ENCODE results near the gene ZNF276.
"Not testable (repeated sequence)": the region's sequence is repeated elsewhere in the genome, so short reads cannot be mapped to it uniquely, and the experiment has no call there.

Gene ZNF276

DNA sequence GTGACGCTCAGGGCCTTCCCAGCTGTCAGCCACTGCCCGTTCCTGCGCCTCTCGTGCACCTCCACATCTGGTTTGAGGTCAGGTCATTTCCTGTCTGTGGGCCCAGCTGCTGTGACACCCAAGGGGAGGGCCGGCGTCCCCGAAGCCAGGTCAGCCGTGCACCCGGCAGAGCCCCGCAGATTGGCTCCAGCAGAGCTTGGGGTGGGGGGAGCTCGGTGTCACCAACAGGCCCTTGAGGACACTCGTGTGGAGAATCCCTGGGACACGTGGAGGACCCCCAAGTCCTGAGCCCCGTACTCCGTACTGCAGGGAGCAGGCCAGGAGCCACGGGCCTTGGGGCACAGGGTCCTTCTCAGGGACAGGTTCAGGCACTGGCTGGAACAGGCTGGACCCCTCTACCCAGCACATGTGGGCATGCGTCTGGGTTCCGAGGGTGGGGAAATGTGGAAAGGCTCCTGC is 24.6 kb upstream of the ZNF276 start:
- Histone ChIP-seq H3K27me3 (ENCODE audit: control insufficient read depth in 1 of 2, insufficient read depth in 2 of 2, low read length in 2 of 2) (no peaks in the 10 kb centered on the region), H3K9ac (ENCODE audit: low read depth in 1 of 2, low read length in 2 of 2) (no peak overlapping the region), H3K27ac (ENCODE audit: low read depth, low read length) (no peak overlapping the region), H3K4me3 (ENCODE audit: low read depth in 1 of 2, low read length in 2 of 2) (no peak overlapping the region), H3K9me3 (ENCODE audit: control insufficient read depth in 1 of 2, low read length in 2 of 2) (no peaks in the 10 kb centered on the region), H3K4me1 (ENCODE audit: control insufficient read depth in 1 of 2, insufficient read depth in 2 of 2, low read length in 2 of 2) (peaks cover 12 to 31% of the 10 kb centered on the region in 2 donors), H3K36me3 (ENCODE audit: control insufficient read depth in 1 of 2, insufficient read depth in 2 of 2, low read length in 2 of 2) (peaks cover 17 to 38% of the 10 kb centered on the region in 2 donors)

DNA sequence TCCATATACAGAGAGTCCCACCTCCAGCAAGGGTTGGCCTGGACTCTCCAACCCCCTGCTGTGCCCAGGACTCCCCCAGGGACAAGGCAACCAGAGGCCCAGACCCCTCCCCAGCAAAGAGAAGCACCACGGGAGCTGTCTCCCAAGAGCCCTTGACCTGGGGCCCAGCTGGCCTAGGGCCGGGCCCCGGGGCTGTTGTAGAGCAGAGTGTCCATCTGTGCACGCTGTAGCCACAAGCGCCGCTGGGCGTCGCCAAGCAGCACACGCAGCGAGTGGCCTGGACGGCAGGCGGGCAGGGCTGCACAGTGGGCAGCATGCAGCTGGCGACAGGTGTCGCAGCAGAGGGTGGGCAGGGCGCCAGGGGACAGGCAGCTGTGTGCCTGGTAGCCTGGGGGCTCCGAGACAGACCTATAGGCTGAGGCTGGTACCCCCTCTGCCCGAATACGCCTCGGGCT is 24.1 kb upstream of the ZNF276 start:
- Histone ChIP-seq H3K27ac (ENCODE audit: low read depth, low read length) (no peak overlapping the region), H3K9ac (ENCODE audit: low read depth in 1 of 2, low read length in 2 of 2) (no peak overlapping the region), H3K4me3 (ENCODE audit: low read depth in 1 of 2, low read length in 2 of 2) (no peak overlapping the region), H3K27me3 (ENCODE audit: control insufficient read depth in 1 of 2, insufficient read depth in 2 of 2, low read length in 2 of 2) (no peaks in the 10 kb centered on the region), H3K4me1 (ENCODE audit: control insufficient read depth in 1 of 2, insufficient read depth in 2 of 2, low read length in 2 of 2) (peaks cover 12 to 33% of the 10 kb centered on the region in 2 donors), H3K9me3 (ENCODE audit: control insufficient read depth in 1 of 2, low read length in 2 of 2) (no peaks in the 10 kb centered on the region), H3K36me3 (ENCODE audit: control insufficient read depth in 1 of 2, insufficient read depth in 2 of 2, low read length in 2 of 2) (peaks cover 14 to 34% of the 10 kb centered on the region in 2 donors)

DNA sequence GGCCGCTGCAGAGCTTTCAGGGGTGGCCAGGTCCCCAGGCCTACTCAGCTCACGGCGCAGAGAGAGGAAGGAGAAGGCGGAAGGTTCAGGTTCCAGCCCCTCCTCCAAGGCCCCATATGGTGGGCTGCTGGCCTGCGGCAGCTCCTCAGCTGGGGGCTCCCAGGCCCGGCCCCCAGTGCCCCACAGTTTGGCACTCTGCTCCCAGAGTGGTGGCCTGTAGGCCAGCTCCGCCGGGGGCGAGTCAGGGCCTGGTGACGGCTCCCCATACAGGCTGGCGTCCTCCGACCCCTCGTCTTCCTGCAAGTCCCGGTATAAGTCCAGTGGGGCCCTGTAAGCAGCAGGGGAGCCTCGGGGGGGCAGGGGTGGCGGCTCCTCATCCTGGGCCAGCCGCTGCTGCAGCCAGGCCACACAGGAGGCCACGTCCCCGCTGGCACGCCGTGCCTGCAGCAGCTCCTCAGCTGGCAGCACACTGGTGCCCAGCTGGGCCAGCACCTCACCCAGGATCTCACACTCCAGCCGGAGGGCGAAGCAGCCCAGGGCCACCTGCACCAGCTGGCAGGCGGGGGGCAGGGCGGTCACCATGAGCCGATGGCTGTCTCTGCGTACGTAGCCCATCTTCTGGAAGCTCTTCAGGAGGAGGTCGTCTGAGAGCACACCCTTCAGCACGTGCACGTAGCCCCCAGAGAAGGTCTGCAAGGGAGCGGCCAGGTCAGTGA is 23.6 kb upstream of the ZNF276 start:
- Histone ChIP-seq H3K27me3 (ENCODE audit: control insufficient read depth in 1 of 2, insufficient read depth in 2 of 2, low read length in 2 of 2) (no peaks in the 10 kb centered on the region), H3K4me1 (ENCODE audit: control insufficient read depth in 1 of 2, insufficient read depth in 2 of 2, low read length in 2 of 2) (peaks cover 12 to 35% of the 10 kb centered on the region in 2 donors), H3K27ac (ENCODE audit: low read depth, low read length) (no peak overlapping the region), H3K4me3 (ENCODE audit: low read depth in 1 of 2, low read length in 2 of 2) (no peak overlapping the region), H3K9ac (ENCODE audit: low read depth in 1 of 2, low read length in 2 of 2) (no peak overlapping the region), H3K9me3 (ENCODE audit: control insufficient read depth in 1 of 2, low read length in 2 of 2) (no peaks in the 10 kb centered on the region), H3K36me3 (ENCODE audit: control insufficient read depth in 1 of 2, insufficient read depth in 2 of 2, low read length in 2 of 2) (peaks cover 10 to 31% of the 10 kb centered on the region in 2 donors)

DNA sequence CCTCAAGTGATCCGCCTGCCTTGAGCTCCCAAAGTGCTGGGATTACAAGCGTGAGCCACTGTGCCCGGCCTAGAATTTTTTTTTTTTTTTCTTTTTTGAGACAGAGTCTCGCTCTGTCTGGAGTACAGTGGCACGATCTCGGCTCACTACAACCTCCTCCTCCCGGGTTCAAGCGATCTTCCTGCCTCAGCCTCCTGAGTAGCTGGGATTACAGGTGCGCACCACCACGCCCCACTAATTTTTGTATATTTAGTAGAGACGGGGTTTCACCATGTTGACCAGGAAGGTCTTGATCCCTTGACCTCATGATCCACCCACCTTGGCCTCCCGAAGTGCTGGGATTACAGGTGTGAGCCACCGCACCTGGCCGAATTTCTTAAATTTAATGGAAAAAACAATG is 22.6 kb upstream of the ZNF276 start:
- Histone ChIP-seq H3K36me3 (ENCODE audit: control insufficient read depth in 1 of 2, insufficient read depth in 2 of 2, low read length in 2 of 2) (peaks cover 10 to 23% of the 10 kb centered on the region in 2 donors), H3K4me1 (ENCODE audit: control insufficient read depth in 1 of 2, insufficient read depth in 2 of 2, low read length in 2 of 2) (peaks cover 12 to 35% of the 10 kb centered on the region in 2 donors)
- not testable (repeated sequence) for H3K27me3 ChIP-seq (ENCODE audit: control insufficient read depth in 1 of 2, insufficient read depth in 2 of 2, low read length in 2 of 2); H3K9ac ChIP-seq (ENCODE audit: low read depth in 1 of 2, low read length in 2 of 2); H3K27ac ChIP-seq (ENCODE audit: low read depth, low read length); H3K4me3 ChIP-seq (ENCODE audit: low read depth in 1 of 2, low read length in 2 of 2); H3K9me3 ChIP-seq (ENCODE audit: control insufficient read depth in 1 of 2, low read length in 2 of 2)

DNA sequence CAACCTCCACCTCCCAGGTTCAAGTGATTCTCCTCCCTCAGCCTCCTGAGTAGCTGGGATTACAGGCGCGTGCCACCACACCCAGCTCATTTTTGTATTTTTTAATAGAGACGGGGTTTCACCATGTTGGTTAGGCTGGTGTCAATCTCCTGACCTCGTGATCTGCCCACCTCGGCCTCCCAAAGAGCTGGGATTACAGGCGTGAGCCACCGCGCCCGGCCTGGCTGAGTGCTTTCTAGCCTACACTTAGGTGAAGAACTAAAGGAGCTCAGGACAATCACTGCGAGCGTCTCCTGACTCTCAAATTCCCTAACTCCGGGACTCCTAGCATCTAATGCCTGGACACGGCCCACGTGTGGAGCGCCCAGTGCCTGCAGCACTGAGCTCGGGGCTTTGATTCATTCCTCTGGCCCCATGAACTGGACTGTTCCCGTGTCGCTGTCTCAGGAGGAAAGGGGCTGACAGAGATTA is 21.7 kb upstream of the ZNF276 start:
- Histone ChIP-seq H3K9ac (ENCODE audit: low read depth in 1 of 2, low read length in 2 of 2) (peak overlapping the region in 1 of 2 donors; percentile 43), H3K4me1 (ENCODE audit: control insufficient read depth in 1 of 2, insufficient read depth in 2 of 2, low read length in 2 of 2) (peaks cover 12 to 35% of the 10 kb centered on the region in 2 donors), H3K36me3 (ENCODE audit: control insufficient read depth in 1 of 2, insufficient read depth in 2 of 2, low read length in 2 of 2) (peaks cover 7 to 15% of the 10 kb centered on the region in 2 donors), H3K27ac (ENCODE audit: low read depth, low read length) (peak overlapping the region; percentile 13), H3K4me3 (ENCODE audit: low read depth in 1 of 2, low read length in 2 of 2) (peak overlapping the region; percentile 53 to 65)
- H3K27me3 ChIP-seq (ENCODE audit: control insufficient read depth in 1 of 2, insufficient read depth in 2 of 2, low read length in 2 of 2); H3K9me3 ChIP-seq (ENCODE audit: control insufficient read depth in 1 of 2, low read length in 2 of 2): not testable (repeated sequence)

DNA sequence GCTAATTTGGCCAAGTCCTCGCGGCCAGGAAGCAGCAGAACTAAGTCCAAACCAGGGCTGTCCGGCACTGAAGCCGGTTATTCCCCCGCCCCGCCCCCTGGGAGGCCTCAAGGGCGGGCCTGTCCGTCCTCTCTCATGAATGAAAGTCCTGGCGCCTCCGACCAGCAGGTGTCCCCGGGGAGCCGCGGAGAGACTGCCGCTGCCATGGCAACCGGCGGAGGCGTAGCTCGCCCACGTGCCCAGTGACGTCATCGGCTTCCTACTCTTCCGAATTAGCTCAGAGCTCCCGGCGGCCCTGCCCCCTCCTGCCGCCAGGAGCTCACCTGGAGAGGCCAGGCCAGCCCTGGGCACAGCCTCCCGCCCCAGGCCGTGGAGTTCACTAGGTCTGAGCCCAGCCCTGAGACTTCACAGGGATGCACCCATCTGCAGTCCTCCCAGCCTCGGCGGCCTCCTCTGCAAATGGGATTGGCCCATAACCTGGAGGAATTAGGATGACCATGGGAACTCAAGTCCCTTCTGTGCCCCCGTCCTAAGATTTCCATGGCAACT is 21.2 kb upstream of the ZNF276 start:
- Histone ChIP-seq H3K4me3 (ENCODE audit: low read depth in 1 of 2, low read length in 2 of 2) (peak overlapping the region; percentile 71 to 74), H3K4me1 (ENCODE audit: control insufficient read depth in 1 of 2, insufficient read depth in 2 of 2, low read length in 2 of 2) (peaks cover 12 to 31% of the 10 kb centered on the region in 2 donors), H3K27ac (ENCODE audit: low read depth, low read length) (peak overlapping the region; percentile 92), H3K9ac (ENCODE audit: low read depth in 1 of 2, low read length in 2 of 2) (peak overlapping the region; percentile 83 to 85), H3K9me3 (ENCODE audit: control insufficient read depth in 1 of 2, low read length in 2 of 2) (no peaks in the 10 kb centered on the region), H3K27me3 (ENCODE audit: control insufficient read depth in 1 of 2, insufficient read depth in 2 of 2, low read length in 2 of 2) (no peaks in the 10 kb centered on the region), H3K36me3 (ENCODE audit: control insufficient read depth in 1 of 2, insufficient read depth in 2 of 2, low read length in 2 of 2) (peaks cover 4 to 13% of the 10 kb centered on the region in 2 donors)

DNA sequence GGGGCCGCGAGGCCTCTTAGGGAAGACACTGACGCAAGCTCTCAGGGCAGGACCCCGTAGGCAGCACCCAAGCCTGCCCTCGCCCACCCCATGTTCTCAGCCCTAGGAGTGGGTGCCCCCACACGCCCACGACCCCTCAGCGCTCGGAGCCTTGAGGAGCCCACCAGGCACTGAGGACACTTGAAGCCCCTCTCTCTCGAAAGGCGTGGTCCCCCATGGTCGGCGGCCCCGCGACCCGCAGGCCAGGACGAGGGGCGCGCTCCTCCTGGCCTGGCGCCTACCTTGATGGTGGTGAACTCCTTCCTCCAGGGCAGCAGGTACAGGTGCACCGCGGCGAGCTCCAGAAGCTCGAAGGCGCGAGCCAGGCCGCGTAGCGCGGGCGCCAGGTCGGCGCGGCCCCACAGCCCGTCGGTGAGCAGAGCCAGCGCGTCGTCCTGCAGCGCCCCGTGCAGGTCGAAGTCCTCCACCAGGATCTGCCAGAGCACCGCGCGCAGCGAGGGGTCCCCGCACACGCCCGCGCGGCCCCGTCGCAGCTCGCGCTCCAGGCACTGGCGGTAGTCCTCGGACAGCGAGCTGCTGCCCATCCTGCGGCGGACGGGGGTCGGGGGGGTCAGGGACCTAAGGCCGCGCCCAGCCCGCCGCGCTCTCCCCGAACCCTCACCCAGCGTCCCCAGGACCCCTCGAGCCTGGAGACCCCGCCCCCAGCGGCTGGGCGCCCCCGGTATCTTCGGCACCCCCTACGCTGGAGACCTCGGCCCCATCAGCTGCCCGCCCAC is 20.5 kb upstream of the ZNF276 start:
- Histone ChIP-seq H3K27me3 (ENCODE audit: control insufficient read depth in 1 of 2, insufficient read depth in 2 of 2, low read length in 2 of 2) (no peaks in the 10 kb centered on the region), H3K36me3 (ENCODE audit: control insufficient read depth in 1 of 2, insufficient read depth in 2 of 2, low read length in 2 of 2) (peaks cover 4 to 6% of the 10 kb centered on the region in 2 donors), H3K27ac (ENCODE audit: low read depth, low read length) (peak overlapping the region; percentile 92), H3K4me3 (ENCODE audit: low read depth in 1 of 2, low read length in 2 of 2) (peak overlapping the region; percentile 71 to 74), H3K4me1 (ENCODE audit: control insufficient read depth in 1 of 2, insufficient read depth in 2 of 2, low read length in 2 of 2) (peaks cover 12 to 25% of the 10 kb centered on the region in 2 donors), H3K9ac (ENCODE audit: low read depth in 1 of 2, low read length in 2 of 2) (peak overlapping the region; percentile 83 to 85), H3K9me3 (ENCODE audit: control insufficient read depth in 1 of 2, low read length in 2 of 2) (no peaks in the 10 kb centered on the region)

DNA sequence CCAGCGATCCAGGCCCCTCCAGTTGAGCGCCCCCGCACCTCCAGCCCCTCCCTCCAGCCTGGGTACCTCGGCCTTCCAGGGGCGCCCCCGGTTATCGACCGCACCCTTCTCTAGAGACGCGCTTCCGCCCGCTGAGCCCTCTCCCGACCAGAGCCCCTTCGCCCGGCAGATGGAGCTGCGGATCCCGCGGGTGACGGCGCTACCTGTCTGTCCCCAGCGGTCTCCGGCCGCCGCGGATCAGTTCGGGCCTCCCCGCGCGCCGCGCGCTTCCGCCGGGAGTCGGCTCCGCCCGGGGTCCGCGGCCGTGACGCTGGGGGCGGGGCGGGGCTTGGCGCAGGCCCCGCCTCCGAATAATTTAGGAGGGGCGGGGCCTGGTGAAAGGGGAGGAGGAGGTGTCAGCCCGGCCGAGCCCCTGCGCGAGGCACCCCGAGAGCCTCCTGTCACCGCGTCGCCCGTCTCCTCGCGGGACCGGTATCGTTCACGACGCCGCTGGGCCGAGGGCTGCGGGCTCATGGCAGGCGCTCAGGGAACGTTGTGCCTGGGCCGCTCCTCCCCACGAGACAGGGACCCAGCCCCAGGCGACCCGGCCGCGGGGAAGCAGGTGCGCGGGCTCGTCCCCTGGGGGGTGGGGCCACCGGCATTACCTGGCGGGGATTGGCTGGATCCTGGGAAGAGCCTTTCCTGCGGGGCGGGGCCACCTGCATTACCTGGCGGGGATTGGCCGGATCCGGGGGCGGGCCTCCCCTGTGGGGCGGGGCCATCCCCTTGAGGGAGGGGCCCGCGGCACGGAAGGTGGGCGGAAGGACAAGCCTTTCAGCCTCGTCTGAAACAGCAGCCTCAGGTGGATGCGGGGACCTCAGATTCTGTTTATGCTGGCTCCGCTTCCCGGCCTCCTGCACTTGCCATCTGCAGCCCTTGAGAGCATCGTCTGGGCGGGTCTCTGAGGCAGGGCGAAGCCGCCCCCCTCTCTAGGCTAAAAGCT is 19.6 kb upstream of the ZNF276 start, which contains the start of gene SPATA2L:
Gene SPATA2L (minus strand): TSS at position 281 of the 982 bp plus-strand sequence. CDS start 473 bp downstream, outside the sequence.
- Histone ChIP-seq H3K9ac (ENCODE audit: low read depth in 1 of 2, low read length in 2 of 2) (peak within 1 kb of the TSS; percentile 83 to 85), H3K27me3 (ENCODE audit: control insufficient read depth in 1 of 2, insufficient read depth in 2 of 2, low read length in 2 of 2) (no peaks in the 10 kb centered on the region), H3K9me3 (ENCODE audit: control insufficient read depth in 1 of 2, low read length in 2 of 2) (no peaks in the 10 kb centered on the region), H3K4me3 (ENCODE audit: low read depth in 1 of 2, low read length in 2 of 2) (peak within 1 kb of the TSS; percentile 71 to 76), H3K27ac (ENCODE audit: low read depth, low read length) (peak within 1 kb of the TSS; percentile 92), H3K4me1 (ENCODE audit: control insufficient read depth in 1 of 2, insufficient read depth in 2 of 2, low read length in 2 of 2) (peaks cover 12 to 27% of the 10 kb centered on the region in 2 donors), H3K36me3 (ENCODE audit: control insufficient read depth in 1 of 2, insufficient read depth in 2 of 2, low read length in 2 of 2) (peaks cover 3 to 4% of the 10 kb centered on the region in 2 donors)

DNA sequence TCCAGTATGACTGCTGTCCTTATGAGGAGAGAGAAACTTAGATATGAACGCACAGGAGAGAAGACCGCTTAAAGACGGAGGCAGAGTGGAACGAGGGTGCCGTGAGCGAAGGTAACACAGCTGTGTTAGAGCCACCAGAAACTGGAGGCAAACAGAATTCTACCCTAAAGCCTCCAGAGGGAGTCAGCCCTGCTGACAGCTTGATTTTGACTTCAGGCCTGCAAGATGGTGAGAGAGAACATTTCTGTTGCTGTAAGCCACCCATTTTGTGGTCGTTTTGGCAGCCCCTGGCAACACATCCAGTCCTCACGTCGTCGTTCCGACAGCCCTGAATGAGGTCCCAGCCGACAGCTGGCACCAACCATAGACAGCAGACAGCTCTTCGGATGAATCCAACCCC is 17.1 kb upstream of the ZNF276 start:
- no peaks in the 10 kb centered on the region for H3K27me3 ChIP-seq (ENCODE audit: control insufficient read depth in 1 of 2, insufficient read depth in 2 of 2, low read length in 2 of 2)

More for the DNA sequence above, 17.1 kb upstream of the ZNF276 start:
- H3K4me1 ChIP-seq (ENCODE audit: control insufficient read depth in 1 of 2, insufficient read depth in 2 of 2, low read length in 2 of 2), result peaks cover 10 to 30% of the 10 kb centered on the region in 2 donors
- no peak overlapping the region for H3K4me3 ChIP-seq (ENCODE audit: low read depth in 1 of 2, low read length in 2 of 2)
- H3K36me3 ChIP-seq (ENCODE audit: control insufficient read depth in 1 of 2, insufficient read depth in 2 of 2, low read length in 2 of 2), result peaks cover 0 to under 1% of the 10 kb centered on the region in 2 donors
- no peak overlapping the region for H3K27ac ChIP-seq (ENCODE audit: low read depth, low read length)
- H3K9ac ChIP-seq (ENCODE audit: low read depth in 1 of 2, low read length in 2 of 2), result no peak overlapping the region
- H3K9me3 ChIP-seq (ENCODE audit: control insufficient read depth in 1 of 2, low read length in 2 of 2), result no peaks in the 10 kb centered on the region

All from duodenal mucosa (tissue), 2 donors.